Measurements from ENCODE around the gene DOC2B. TPM values are rescaled to one million over a fixed set of nuclear protein-coding genes. Genes with fewer than 3 reads are reported as not detected.

Gene DOC2B
- polyA plus RNA-seq, 1 of the 3 experiments (the other 2 are of a cell fraction), result 0.16 TPM

GRCh38 chr17:163514-164098 lies 17.8 kb downstream of the DOC2B start:
- Histone ChIP-seq H3K27me3 (ENCODE audit: insufficient read depth) (no peaks in the 10 kb centered on the region; the same call in 1 of the 2 replicates), H3K36me3 (replicated peaks in 1 of 2; ENCODE audit: control insufficient read depth in 1 of 2, insufficient read depth in 2 of 2, low read length in 1 of 2) (no peaks in the 10 kb centered on the region), H4K20me1 (ENCODE audit: insufficient read depth) (no peaks in the 10 kb centered on the region), H3K9me3 (no peaks in the 10 kb centered on the region), H3K4me3 (ENCODE audit: low read depth in 2 of 2, low read length in 1 of 2) (no peak overlapping the region), H3K4me2 (no peak overlapping the region), H3K79me2 (ENCODE audit: insufficient read depth) (no peaks in the 10 kb centered on the region), H3K27ac (ENCODE audit: low read depth in 2 of 2, low read length in 1 of 2) (no peak overlapping the region), H3K9me2 (no peaks in the 10 kb centered on the region), H3F3A (replicated peaks; ENCODE audit: insufficient read depth) (no peaks in the 10 kb centered on the region), H3K9ac (no peak overlapping the region), H3K4me1 (ENCODE audit: control insufficient read depth in 1 of 2, insufficient read depth in 2 of 2, low read depth in 1 of 2, low read length in 1 of 2) (no peaks in the 10 kb centered on the region), H2AFZ (ENCODE audit: low read depth) (no peak overlapping the region)
- POLR2A ChIA-PET, result no interaction called here
- no peak for TF ChIP-seq IRF3 (IDR thresholded peaks at IDR 0.05; ENCODE audit: low read depth, low read length)
- TF ChIP-seq SIN3A (IDR thresholded peaks at IDR 0.05; ENCODE audit: borderline replicate concordance, low read depth, low read length), result no peak
- no peak for TF ChIP-seq PBX3 (IDR thresholded peaks at IDR 0.05)
- TF ChIP-seq FOXJ3 (CRISPR knock-in tag; IDR thresholded peaks at IDR 0.05), result no peak
- TF ChIP-seq EP300 (IDR thresholded peaks at IDR 0.05; ENCODE audit: borderline replicate concordance in 1 of 2, low read depth in 1 of 2, low read length in 1 of 2), result no peak
- TF ChIP-seq MEF2A (IDR thresholded peaks at IDR 0.05; ENCODE audit: borderline replicate concordance, low read depth), result no peak
- TF ChIP-seq EZH2phosphoT487 (IDR thresholded peaks at IDR 0.05; ENCODE audit: borderline replicate concordance, low read depth), result no peak
- TF ChIP-seq MXI1 (IDR thresholded peaks at IDR 0.05; ENCODE audit: low read depth, low read length), result no peak
- no peak for TF ChIP-seq FOXM1 (IDR thresholded peaks at IDR 0.05; ENCODE audit: low read depth)
- TF ChIP-seq MAX (IDR thresholded peaks at IDR 0.05; ENCODE audit: low read depth), result no peak
- no peak for TF ChIP-seq RXRA (IDR thresholded peaks at IDR 0.05; ENCODE audit: borderline replicate concordance, low read depth)
- TF ChIP-seq RCOR1 (IDR thresholded peaks at IDR 0.05; ENCODE audit: low read length), result no peak
- no peak for TF ChIP-seq TCF12 (IDR thresholded peaks at IDR 0.05)
- TF ChIP-seq YY1 (IDR thresholded peaks at IDR 0.05; ENCODE audit: low read depth), result no peak
- TF ChIP-seq TAF1 (IDR thresholded peaks at IDR 0.05; ENCODE audit: borderline replicate concordance, low read depth, low read length), result no peak
- no peak for TF ChIP-seq ZBTB33 (IDR thresholded peaks at IDR 0.05; ENCODE audit: borderline replicate concordance, low read depth)
- no peak for DNase-seq
- WGBS (ENCODE audit: low lambda C conversion rate), result 63% methylated on average over 8 of the region's 11 CpGs
- CTCF ChIA-PET, result interaction anchor here (0.6 to 4.5 kb wide), 11 partner anchors 9 to 537 kb away, joined by 3 to 44 read pairs (median 8); partner anchors contain the start of gene DOC2B
